GM18951 (cell line): ENCODE measurements around the gene RDM1.

ENCODE experiments used
- POLR2A ChIP-seq: IDR thresholded peaks from 4 replicates; pipeline ENCODE4 v1.6.1; 2011; ENCODE audit warnings: mild to moderate bottlenecking; ENCODE audit not compliant: insufficient read length, insufficient read depth; ENCODE audit errors: extremely low read depth
- in situ Hi-C: fragments of 300-500 bp; cut with MboI; formaldehyde crosslinking; loops from one replicate; pipeline ENCODE4 v1.12.0; 2022; ENCODE audit warnings: low sequenced_read_pairs, mixed read lengths, inconsistent platforms; ENCODE audit not compliant: unreplicated experiment

The RDM1 gene

GRCh38 chr17:35930211-35931065 is at the start of gene RDM1:
RDM1 (minus strand) TSS chr17:35930773; CDS start chr17:35930727, 46 bp downstream.
- TF ChIP-seq POLR2A = peak; percentile 65
- in situ Hi-C loops = no loop called here

GRCh38 chr17:35978346-35978745 is 47.8 kb upstream of the RDM1 start:
- in situ Hi-C loops = no loop called here
- no peak for TF ChIP-seq POLR2A

- no peak for TF ChIP-seq POLR2A
- in situ Hi-C loops = no loop called here
Measured at GRCh38 chr17:35977509-35977908, 46.9 kb upstream of the RDM1 start.

GRCh38 chr17:35973333-35974260 is 43.0 kb upstream of the RDM1 start:
- in situ Hi-C loops = loop anchor here (5.0 to 25.0 kb wide), 2 partner anchors 174 to 514 kb away; partner anchors contain the start of gene ZNHIT3
- TF ChIP-seq POLR2A = no peak

GRCh38 chr17:35972945-35973332 is 42.4 kb upstream of the RDM1 start:
- in situ Hi-C loops = loop anchor here (5.0 to 25.0 kb wide), 2 partner anchors 174 to 514 kb away; partner anchors contain the start of gene ZNHIT3
- TF ChIP-seq POLR2A = no peak

GRCh38 chr17:35972535-35972934 is 42.0 kb upstream of the RDM1 start:
- in situ Hi-C loops = loop anchor here (5.0 to 25.0 kb wide), 2 partner anchors 175 to 515 kb away; partner anchors contain the start of gene ZNHIT3
- TF ChIP-seq POLR2A = no peak

GRCh38 chr17:35972066-35972465 is 41.5 kb upstream of the RDM1 start:
- in situ Hi-C loops = loop anchor here (5.0 to 25.0 kb wide), 2 partner anchors 175 to 515 kb away; partner anchors contain the start of gene ZNHIT3
- no peak for TF ChIP-seq POLR2A

- in situ Hi-C loops = loop anchor here (5.0 to 25.0 kb wide), 2 partner anchors 178 to 518 kb away; partner anchors contain the start of gene ZNHIT3
- no peak for TF ChIP-seq POLR2A
Measured at GRCh38 chr17:35969558-35970380, 39.2 kb upstream of the RDM1 start.

- in situ Hi-C loops = loop anchor here (25.0 kb wide), 1 partner anchor 519 kb away; the partner anchor contains the start of gene ZNHIT3
- TF ChIP-seq POLR2A = no peak
Measured at GRCh38 chr17:35968520-35969054, 38.0 kb upstream of the RDM1 start.

- in situ Hi-C loops = loop anchor here (25.0 kb wide), 1 partner anchor 522 kb away; the partner anchor contains the start of gene ZNHIT3
- TF ChIP-seq POLR2A = no peak
Measured at GRCh38 chr17:35965272-35965671, 34.7 kb upstream of the RDM1 start.

- in situ Hi-C loops = loop anchor here (25.0 kb wide), 1 partner anchor 524 kb away; the partner anchor contains the start of gene ZNHIT3
- TF ChIP-seq POLR2A = no peak
Measured at GRCh38 chr17:35963663-35964062, 33.1 kb upstream of the RDM1 start.

- in situ Hi-C loops = loop anchor here (25.0 kb wide), 1 partner anchor 534 kb away; the partner anchor contains the start of gene ZNHIT3
- TF ChIP-seq POLR2A = no peak
Measured at GRCh38 chr17:35953720-35954119, 23.1 kb upstream of the RDM1 start.

GRCh38 chr17:35949401-35949800 is 18.8 kb upstream of the RDM1 start:
- in situ Hi-C loops = no loop called here
- TF ChIP-seq POLR2A = no peak
